ENCODE results near the gene RARG.

DNA sequence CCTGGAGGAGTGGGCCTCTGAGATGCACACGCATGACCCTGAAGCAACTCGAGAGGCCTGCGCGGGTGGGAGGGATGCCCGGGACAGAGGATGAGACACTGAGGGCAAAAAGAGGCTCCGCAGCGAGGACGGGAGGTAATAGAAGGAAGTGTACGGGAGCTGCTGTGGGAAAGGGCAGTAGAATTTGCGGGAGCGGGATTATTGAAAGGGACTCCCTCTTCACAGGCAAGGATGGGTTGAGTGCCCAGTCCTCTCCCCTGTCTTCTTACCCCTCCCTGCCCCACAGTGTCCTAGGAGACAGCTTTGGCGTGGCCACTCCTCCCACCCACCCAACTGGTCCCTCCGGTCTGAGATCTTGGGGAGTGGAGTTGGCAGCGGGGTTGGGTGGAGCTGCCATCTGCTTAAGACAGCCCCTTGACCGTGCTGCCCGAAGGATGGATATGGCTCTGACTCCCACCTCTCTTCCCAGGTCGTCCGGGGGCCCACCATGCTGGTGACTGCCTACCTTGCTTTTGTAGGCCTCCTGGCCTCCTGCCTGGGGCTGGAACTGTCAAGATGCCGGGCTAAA is 20.4 kb upstream of the RARG start:
- TF ChIP-seq, protein P1, sequence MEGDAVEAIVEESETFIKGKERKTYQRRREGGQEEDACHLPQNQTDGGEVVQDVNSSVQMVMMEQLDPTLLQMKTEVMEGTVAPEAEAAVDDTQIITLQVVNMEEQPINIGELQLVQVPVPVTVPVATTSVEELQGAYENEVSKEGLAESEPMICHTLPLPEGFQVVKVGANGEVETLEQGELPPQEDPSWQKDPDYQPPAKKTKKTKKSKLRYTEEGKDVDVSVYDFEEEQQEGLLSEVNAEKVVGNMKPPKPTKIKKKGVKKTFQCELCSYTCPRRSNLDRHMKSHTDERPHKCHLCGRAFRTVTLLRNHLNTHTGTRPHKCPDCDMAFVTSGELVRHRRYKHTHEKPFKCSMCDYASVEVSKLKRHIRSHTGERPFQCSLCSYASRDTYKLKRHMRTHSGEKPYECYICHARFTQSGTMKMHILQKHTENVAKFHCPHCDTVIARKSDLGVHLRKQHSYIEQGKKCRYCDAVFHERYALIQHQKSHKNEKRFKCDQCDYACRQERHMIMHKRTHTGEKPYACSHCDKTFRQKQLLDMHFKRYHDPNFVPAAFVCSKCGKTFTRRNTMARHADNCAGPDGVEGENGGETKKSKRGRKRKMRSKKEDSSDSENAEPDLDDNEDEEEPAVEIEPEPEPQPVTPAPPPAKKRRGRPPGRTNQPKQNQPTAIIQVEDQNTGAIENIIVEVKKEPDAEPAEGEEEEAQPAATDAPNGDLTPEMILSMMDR (IDR thresholded peaks at IDR 0.05), result peak in 1 of 6 experiments; percentile 3
- TF ChIP-seq EP300 (IDR thresholded peaks at IDR 0.05) (no peak), POLR2A (IDR thresholded peaks at IDR 0.05) (no peak), POLR2AphosphoS5 (IDR thresholded peaks at IDR 0.05) (no peak)
